LNCAP (cell line): ENCODE data around the gene TEX29.

Source experiments
- CTCF ChIP-seq: fragments of 450-650 bp; IDR thresholded peaks from 2 replicates; pipeline ENCODE4 v1.5.1; 2017; ENCODE audit warnings: mild to moderate bottlenecking

Gene TEX29

GRCh38 chr13:111382877-111383276 is 62.4 kb downstream of the TEX29 start:
- no peak for TF ChIP-seq CTCF

GRCh38 chr13:111383591-111384440 is 63.4 kb downstream of the TEX29 start:
- TF ChIP-seq CTCF = no peak

GRCh38 chr13:111384441-111385182 is 64.2 kb downstream of the TEX29 start:
- no peak for TF ChIP-seq CTCF

- TF ChIP-seq CTCF = no peak
Measured at GRCh38 chr13:111385183-111385857, 64.9 kb downstream of the TEX29 start.

- TF ChIP-seq CTCF = no peak
Measured at GRCh38 chr13:111387026-111387871, 66.8 kb downstream of the TEX29 start.

- TF ChIP-seq CTCF = no peak
Measured at GRCh38 chr13:111387945-111388600, 67.6 kb downstream of the TEX29 start.
